Vagina (tissue), 2 donors: ENCODE measurements around the gene RGR.

ENCODE experiments used
- CTCF ChIP-seq, 3 experiments: fragments of 450-650 bp in 2 of 3; fragments of 200-600 bp in 1 of 3; sonication (generic) in 1 of 3; IDR thresholded peaks; one replicate each; pipeline ENCODE4 v1.5.1; 2017 to 2019; ENCODE audit warnings: antibody characterized with exemption in 3 of 3, mild to moderate bottlenecking in 2 of 3, moderate library complexity in 2 of 3
- POLR2A ChIP-seq, 2 donors: fragments of 450-650 bp; IDR thresholded peaks; one replicate each; pipeline ENCODE4 v1.6.1; 2017; ENCODE audit warnings: antibody characterized with exemption in 2 of 2, mild to moderate bottlenecking in 2 of 2, moderate library complexity in 2 of 2
- POLR2AphosphoS5 ChIP-seq, 2 donors: sonication (generic); formaldehyde crosslinking; IDR thresholded peaks; one replicate each; pipeline ENCODE4 v1.9.0; 2017; ENCODE audit warnings: antibody characterized with exemption in 2 of 2, mild to moderate bottlenecking in 2 of 2, low read depth in 1 of 2; ENCODE audit not compliant: insufficient read depth in 1 of 2

DNA sequence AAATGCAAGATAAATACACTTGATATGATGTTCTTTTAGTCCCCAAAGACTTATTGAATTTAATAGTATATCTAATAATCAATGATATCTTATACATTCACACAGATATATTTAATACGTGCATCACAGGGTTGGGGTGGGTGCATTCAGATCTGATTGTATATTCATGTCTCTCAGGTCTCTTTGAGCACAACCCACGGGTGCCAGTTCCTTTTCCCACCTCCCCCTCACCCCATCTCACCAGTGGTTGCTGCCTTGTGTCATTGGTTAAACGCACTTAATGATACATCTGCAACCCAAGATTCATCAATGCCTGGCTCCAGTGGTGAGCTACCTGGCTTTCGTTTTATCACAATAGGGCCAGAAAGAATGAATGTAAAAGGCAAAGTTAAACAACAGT lies 9.8 kb upstream of the RGR start:
- TF ChIP-seq CTCF (IDR thresholded peaks at IDR 0.05) (no peak), POLR2A (IDR thresholded peaks at IDR 0.05) (no peak), POLR2AphosphoS5 (IDR thresholded peaks at IDR 0.05; ENCODE audit: insufficient read depth in 1 of 2, low read depth in 1 of 2) (no peak)
